ENCODE data around the gene CIAO1.
"Not testable (repeated sequence)": the region's sequence is repeated elsewhere in the genome, so short reads cannot be mapped to it uniquely, and the experiment has no call there.

CIAO1 gene

GRCh38 chr2:96251721-96252292 lies 14.2 kb upstream of the CIAO1 start:
- no peak for DNase-seq

GRCh38 chr2:96252526-96252925 lies 13.5 kb upstream of the CIAO1 start:
- DNase-seq = no peak

- DNase-seq = no peak
Observed at GRCh38 chr2:96253006-96253405, 13.0 kb upstream of the CIAO1 start.

- DNase-seq = no peak
Observed at GRCh38 chr2:96254571-96254970, 11.5 kb upstream of the CIAO1 start.

- DNase-seq = no peak
Observed at GRCh38 chr2:96256611-96257113, 9.4 kb upstream of the CIAO1 start.

- DNase-seq = not testable (repeated sequence)
Observed at GRCh38 chr2:96257744-96258143, 8.3 kb upstream of the CIAO1 start.

GRCh38 chr2:96258166-96259022 lies 7.6 kb upstream of the CIAO1 start:
- no peak for DNase-seq

GRCh38 chr2:96259497-96259921 lies 6.5 kb upstream of the CIAO1 start:
- DNase-seq = no peak

GRCh38 chr2:96260387-96261260 lies 5.4 kb upstream of the CIAO1 start:
- DNase-seq = peak; percentile 17

- no peak for DNase-seq
Observed at GRCh38 chr2:96261328-96262003, 4.6 kb upstream of the CIAO1 start.

- no peak for DNase-seq
Observed at GRCh38 chr2:96262306-96262705, 3.7 kb upstream of the CIAO1 start.

GRCh38 chr2:96264086-96264485 lies 1.9 kb upstream of the CIAO1 start:
- no peak for DNase-seq

GRCh38 chr2:96264656-96265348 lies 1.2 kb upstream of the CIAO1 start:
- no peak for DNase-seq

GRCh38 chr2:96265349-96265839 lies 631 bp upstream of the CIAO1 start:
- no peak for DNase-seq

- no peak for DNase-seq
Observed at GRCh38 chr2:96267159-96267971, 1.3 kb downstream of the CIAO1 start.

GRCh38 chr2:96271995-96272394 lies 6.0 kb downstream of the CIAO1 start:
- DNase-seq = no peak

- no peak for DNase-seq
Observed at GRCh38 chr2:96273763-96274162, 7.7 kb downstream of the CIAO1 start.

GRCh38 chr2:96274355-96275056 lies 8.5 kb downstream of the CIAO1 start:
- no peak for DNase-seq

- DNase-seq = no peak
Observed at GRCh38 chr2:96276787-96277499, 10.9 kb downstream of the CIAO1 start.
